AG08396 (cell line): ENCODE data around the gene PRM3.

Source experiments
- DNase-seq: peaks from one replicate; pipeline ENCODE4 v3.0.0; 2012; ENCODE audit warnings: low spot score, mixed read lengths

The PRM3 gene

DNA sequence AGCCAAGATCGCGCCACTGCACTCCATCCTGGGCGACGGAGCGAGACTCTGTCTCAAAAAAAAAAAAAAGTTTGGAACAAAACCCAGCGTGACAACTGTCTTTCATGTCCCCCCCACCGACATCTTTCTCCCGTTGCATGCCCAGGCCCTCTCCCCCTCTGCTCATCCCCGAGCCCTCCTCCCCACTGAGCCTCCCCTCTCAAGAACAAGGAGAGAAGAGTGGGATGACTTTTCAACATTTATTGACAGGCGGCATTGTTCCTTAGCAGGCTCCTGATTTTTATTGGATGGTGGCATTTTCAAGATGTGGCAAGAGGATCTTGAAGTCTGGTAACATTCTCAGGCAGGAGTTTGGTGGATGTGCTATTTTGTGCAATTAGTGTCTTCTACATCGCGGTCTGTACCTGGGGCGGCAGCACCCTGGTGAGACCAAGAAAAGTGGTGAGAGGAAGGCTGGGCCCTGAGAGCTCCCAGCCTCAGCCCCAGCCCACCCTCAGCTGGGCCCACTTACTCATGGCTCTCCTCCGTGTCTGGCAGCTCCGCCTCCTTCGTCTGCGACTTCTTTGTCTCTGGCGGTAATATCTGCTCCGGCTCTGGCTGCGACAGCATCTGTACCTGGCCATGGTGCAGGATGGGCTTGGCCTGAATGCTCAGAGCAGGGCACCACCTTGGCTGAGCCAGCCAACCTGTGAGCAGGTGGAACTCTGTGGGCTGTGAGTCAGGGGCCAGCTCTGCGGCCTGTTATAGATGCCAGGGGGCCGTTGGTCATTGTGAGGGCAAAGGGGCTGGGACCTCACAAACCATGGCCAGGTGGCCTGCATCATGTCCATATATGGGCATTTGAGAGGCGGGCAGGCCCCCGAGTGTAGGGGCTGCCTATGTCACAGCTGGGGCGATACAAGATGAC, 7.4 kb upstream of the PRM3 start, which contains the start of gene PRM1:
Gene PRM1 (minus strand): TSS at position 715 of the 907 bp plus-strand sequence. CDS start 92 bp downstream, at position 623.
- no peak for DNase-seq

- no peak for DNase-seq
Measured at GRCh38 chr16:11278681-11279628, 5.5 kb upstream of the PRM3 start.

GRCh38 chr16:11277607-11278337, 4.3 kb upstream of the PRM3 start:
- no peak for DNase-seq

GRCh38 chr16:11276896-11277593, 3.6 kb upstream of the PRM3 start:
- no peak for DNase-seq

- no peak for DNase-seq
Measured at GRCh38 chr16:11276143-11276895, 2.9 kb upstream of the PRM3 start, which contains the start of gene PRM2. PRM2 (minus strand) TSS chr16:11276480; CDS start chr16:11276370, 110 bp downstream.

DNA sequence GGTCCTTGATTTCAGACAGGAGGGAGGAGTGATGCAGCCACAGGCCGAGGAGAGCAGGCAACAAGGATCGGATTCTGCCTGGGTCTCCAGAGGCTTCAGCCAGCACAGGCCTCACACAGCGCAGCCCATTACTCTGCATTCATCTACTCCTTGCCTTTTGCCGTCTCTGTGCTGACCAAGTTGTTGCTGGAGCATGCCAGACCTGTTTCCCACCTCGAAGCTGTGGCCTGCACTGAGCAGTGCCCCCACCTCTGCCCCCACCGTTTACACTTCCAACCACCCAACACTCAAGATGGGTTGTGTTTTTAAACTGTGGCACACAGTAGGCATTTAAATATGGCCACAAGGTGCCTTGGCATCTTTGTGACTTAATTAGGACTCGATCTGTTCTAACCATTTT, 1.5 kb upstream of the PRM3 start:
- no peak for DNase-seq

DNA sequence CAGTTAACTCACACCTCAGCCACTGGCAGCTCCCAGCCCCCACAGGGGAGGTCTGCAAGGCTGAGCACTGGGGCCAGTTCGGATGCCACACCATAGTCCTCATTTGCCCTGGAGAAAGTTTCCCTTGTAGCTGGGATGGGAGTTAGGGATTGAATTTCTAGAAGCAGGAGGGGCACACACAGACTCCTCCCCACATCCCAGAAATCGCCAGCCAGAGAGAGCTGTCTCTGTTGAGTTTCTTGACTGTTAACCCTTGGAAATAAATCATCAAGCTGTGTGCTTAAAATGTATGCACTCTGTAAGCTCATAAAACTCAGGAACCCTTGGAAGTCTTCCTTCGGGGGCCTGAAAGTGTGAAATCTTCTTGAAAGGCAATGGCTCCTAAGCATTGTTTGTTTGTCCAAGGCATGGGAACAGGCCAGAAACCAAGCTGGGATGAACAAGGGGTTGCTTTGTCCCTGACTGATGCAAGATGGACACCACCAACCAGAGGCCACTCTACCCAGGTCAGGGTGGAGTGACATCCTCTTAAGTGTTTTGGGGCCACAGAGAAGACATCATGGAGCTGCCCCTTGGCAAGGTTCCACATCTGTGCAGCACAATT, 394 bp upstream of the PRM3 start:
- DNase-seq = no peak

GRCh38 chr16:11272484-11272883, 945 bp downstream of the PRM3 start:
- DNase-seq = no peak

- no peak for DNase-seq
Measured at GRCh38 chr16:11271610-11272009, 1.8 kb downstream of the PRM3 start.

DNA sequence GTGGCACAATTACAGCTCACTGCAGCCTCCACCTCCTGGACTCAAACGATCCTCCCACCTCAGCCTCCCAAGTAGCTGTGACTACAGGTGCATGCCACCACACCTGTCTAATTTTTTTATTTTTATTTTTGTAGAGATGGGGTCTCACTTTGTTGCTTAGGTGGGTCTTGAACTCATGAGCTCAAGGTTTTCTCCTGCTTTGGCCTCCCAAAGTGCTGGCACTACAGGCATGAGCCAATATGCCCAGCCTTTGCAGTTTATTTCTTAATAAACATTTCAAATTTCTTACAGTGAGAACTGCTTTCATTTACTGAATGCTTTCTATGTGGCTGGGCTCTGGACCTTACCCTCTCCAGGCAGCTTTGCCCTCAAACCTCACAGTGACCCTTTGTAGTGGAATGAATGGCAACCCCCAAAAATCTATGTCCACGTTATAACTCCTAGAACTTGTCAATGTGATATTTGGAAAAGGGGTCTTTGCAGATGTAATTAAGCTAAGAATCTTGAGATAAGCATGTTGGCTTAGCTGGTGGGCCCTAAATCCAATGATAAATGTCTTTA, 2.7 kb downstream of the PRM3 start:
- no peak for DNase-seq

GRCh38 chr16:11268921-11269375, 4.5 kb downstream of the PRM3 start, which contains the start of gene TNP2:
TNP2 (minus strand) TSS chr16:11269325; CDS start chr16:11269262, 63 bp downstream.
- DNase-seq = no peak

DNA sequence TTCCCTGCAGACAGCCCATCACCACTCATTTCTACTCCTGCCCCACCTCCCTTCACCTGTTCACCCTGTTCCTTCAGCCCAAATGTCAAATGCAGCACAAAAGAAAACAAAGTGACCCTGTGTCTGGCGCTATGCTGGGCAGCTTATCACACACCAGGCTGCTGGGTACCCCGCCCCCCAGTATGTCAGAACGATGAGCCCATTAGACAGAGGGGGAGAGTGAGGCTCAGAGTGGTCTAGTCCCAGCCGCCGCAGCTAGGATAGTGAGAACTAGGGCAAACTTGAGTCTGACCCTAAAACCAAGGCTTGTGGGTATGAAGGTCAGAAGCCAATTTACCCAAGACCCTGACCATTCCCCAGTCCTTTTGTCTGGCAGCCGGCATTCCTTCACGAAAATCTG, 8.3 kb downstream of the PRM3 start:
- DNase-seq = no peak

DNA sequence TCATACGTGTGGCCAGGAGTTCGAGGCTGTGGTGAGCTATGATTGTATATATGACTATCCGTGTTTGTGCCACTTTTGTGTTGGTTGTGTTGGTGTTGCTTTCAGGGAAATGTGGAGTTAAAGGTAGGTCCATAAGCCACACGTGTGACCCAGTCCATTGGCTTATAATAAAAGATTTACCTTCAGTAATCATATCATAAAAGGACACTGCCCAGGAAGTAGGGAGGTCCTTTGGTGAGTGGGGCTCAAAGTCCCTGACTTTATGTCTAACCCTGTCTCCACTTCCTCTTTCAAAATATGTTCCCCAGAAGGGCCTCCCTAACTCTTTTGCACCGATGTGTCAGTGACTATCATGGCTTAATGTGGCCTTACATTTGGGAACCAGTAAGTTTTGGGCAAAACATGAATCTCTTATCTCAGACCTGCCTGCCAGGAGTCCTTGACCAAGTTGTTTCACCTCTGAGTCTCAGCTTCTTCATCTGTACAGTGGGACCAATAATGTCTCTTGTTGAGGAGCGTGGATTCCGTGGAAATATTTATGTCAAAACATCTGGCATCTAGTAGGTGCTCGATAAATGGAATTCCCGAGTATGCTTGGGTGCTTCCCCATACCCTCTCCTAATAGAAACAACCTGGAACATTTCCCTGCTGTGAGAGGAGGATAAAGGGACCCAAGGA, 9.1 kb downstream of the PRM3 start:
- no peak for DNase-seq

DNA sequence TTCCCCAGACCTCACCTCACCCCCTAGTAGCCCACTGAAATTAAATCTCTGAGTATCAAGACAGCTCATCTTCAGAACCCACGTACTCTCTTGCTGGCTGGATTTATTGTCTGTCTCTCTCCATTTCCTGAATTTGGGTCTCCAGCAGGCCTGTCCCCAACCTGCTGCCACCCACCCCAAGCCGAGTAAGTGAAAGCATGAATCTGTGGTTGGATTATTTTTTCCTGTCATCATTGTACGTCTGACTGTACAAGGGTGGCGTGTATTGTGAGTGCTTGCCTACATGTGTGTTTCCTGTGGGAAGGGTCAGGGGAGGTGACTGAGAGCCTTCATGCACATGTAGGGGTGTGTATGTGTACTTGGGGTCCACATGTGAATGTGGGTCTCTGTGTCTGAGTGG, 9.7 kb downstream of the PRM3 start:
- DNase-seq = no peak

DNA sequence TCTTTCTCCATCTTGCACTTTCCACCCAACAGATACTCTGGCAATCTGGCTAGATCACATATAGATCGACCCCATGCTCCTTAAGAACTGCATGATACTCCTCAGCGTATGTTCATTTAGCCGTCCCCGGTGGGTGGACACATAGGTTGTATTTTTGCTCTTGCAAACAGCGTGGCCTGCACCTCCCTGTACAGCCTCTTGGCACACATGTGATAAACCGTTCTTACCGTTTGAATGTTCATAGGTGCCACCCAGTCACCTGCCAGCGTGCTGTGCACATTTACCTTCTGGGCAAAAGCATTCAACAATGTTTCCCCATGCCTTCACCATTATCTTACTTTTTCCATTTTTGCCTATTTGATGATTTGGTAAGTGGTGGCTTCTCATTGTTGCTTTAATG, 10.5 kb downstream of the PRM3 start:
- no peak for DNase-seq

DNA sequence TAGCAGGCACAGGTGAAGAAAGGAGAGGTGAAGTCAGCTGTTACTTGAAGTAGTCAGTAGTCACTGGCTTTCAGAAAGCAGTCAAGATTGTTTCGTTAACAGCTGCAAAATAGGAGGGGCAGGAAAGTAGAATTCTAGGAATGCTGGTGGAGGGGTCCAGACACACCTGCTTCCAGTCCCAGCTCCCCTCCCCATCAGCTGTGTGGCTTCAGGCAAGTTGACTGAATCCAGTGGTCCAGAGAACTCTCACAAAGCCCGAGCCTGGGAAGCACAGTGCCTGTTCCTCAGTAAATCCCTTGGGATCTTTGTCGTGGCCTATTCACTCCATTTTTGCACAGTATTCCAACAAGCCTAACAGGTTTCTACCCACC, 12.8 kb downstream of the PRM3 start:
- no peak for DNase-seq

DNA sequence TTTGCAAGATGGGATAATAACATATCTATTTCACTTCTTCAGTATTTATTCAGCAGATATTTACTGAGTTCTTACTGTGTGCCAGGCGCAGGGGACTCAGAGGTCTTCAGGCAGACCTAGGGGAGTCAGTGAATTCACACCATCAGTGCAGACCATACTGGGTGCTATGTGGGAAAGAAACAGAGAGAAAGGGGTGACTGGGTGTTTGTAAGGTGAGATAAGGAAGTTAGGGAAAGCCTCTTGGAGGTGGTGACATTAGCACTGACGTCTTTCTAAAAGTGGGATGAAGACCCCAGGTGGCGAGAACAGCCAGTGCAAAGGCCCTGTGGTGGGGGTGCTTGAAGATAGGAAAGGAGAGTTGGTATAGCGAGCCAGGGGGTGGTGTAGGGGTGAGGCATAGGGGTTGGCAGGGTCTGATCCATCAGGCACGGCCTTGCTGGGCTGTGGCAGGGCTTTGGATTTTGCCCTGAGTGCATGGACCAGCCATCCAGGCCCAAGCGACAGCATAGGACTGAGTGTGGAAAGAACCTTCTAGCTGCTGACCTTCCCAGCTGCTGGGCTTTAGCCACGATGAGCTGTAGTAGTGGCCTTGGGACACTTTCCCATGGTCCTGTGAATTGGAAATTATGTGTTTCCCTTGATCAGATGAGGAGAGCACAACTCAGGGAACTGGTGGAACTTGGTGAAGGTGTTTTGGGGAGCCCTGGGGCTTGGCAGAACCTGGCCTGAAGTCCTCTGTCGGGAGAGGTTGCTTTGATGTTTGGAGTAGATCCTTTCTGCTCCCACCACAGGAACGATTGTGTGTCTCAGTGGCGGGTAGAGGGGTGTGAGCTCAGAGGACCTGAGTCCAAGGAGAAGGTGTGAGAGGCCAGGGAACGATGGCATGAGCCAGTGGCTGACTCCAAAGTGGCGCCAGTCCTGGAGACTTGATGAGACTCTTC, 13.5 kb downstream of the PRM3 start:
- no peak for DNase-seq
